Endothelial cell of umbilical vein (primary cell): ENCODE results near the gene MRM1. TPM values are rescaled to one million over a fixed set of nuclear protein-coding genes. Genes with fewer than 3 reads are reported as not detected.
A peak's percentile ranks its signal among the peaks of the same experiment; 100 is the strongest.

Source experiments
- BruUV-seq: library from RNA; stranded (reverse); fragments of 400-500 nt; replicated peaks from 2 replicates; lab custom pipeline; 2021; lab: Mats Ljungman, UMichigan
- CTCF ChIA-PET: fragments of 300-600, 350-600 bp; sonication (Branson Sonifier 250); formaldehyde crosslinking; loops from one replicate; lab custom pipeline; 2021; ENCODE audit warnings: antibody characterized with exemption, inconsistent platforms; lab: Charles Lee
- POLR2A ChIA-PET: fragments of 300-600, 350-600 bp; sonication (Branson Sonifier 250); formaldehyde crosslinking; loops from one replicate; lab custom pipeline; 2021; ENCODE audit warnings: antibody characterized with exemption, inconsistent platforms; lab: Charles Lee
- DNase-seq: peaks from one replicate; pipeline ENCODE4 v3.0.0-alpha.2; 2011; ENCODE audit warnings: low read depth, low spot score
- FAIRE-seq: peaks from 2 replicates; lab custom pipeline; 2011; peaks lifted over from hg19 to GRCh38; lab: Jason Lieb, UNC
- H2AFZ ChIP-seq: 2 replicates; pipeline ENCODE4 v1.6.0; 2012; ENCODE audit warnings: low read depth, low read length, control low read depth, inconsistent platforms
- H3K27ac ChIP-seq: 2 replicates; pipeline ENCODE4 v1.5.1; 2011; ENCODE audit warnings: low read depth, mild to moderate bottlenecking, control low read depth, low read length, moderate library complexity; ENCODE audit not compliant: insufficient read depth
- H3K27me3 ChIP-seq, 2 experiments: 2 replicates each; pipeline versions ENCODE4 v1.6.0 to v1.6.1; 2011; ENCODE audit warnings: low read length in 2 of 2, mixed read lengths in 1 of 2; ENCODE audit not compliant: control insufficient read depth in 2 of 2, insufficient read depth in 2 of 2
- H3K36me3 ChIP-seq, 2 experiments: 2 replicates in 1 of 2; 3 replicates in 1 of 2; pipeline ENCODE4 v1.5.1; 2011; ENCODE audit warnings: low read length in 2 of 2, mild to moderate bottlenecking in 1 of 2, moderate library complexity in 1 of 2; ENCODE audit not compliant: control insufficient read depth in 2 of 2, insufficient read depth in 2 of 2; ENCODE audit errors: extremely low read depth in 1 of 2
- H3K4me1 ChIP-seq: 3 replicates; pipeline ENCODE4 v1.5.1; 2011; ENCODE audit warnings: mild to moderate bottlenecking, low read length; ENCODE audit not compliant: control insufficient read depth, insufficient read depth; ENCODE audit errors: extremely low read depth
- H3K4me2 ChIP-seq: 2 replicates; pipeline ENCODE4 v1.6.1; 2011; ENCODE audit warnings: low read length, control low read depth, mixed read lengths; ENCODE audit not compliant: insufficient read depth
- H3K4me3 ChIP-seq, 3 experiments: fragments of 200-600 bp in 1 of 3; sonication (generic), shearing (Covaris generic) in 1 of 3; replicated peaks in 1 of 3; 2 replicates each; pipeline ENCODE4 v1.5.1; 2011 to 2016; ENCODE audit warnings: control low read depth in 3 of 3, low read length in 3 of 3, mild to moderate bottlenecking in 2 of 3, inconsistent platforms in 1 of 3, low read depth in 1 of 3, moderate library complexity in 1 of 3; ENCODE audit not compliant: insufficient read depth in 1 of 3
- H3K79me2 ChIP-seq: 2 replicates; pipeline ENCODE4 v1.6.0; 2012; ENCODE audit warnings: low read length, inconsistent platforms; ENCODE audit not compliant: control insufficient read depth, insufficient read depth
- H3K9ac ChIP-seq: replicated peaks from 2 replicates; pipeline ENCODE3; 2011; ENCODE audit warnings: low read length, control low read depth; ENCODE audit not compliant: insufficient read depth; ENCODE audit errors: extremely low read depth
- H3K9me1 ChIP-seq: replicated peaks from 3 replicates; pipeline ENCODE4 v1.6.0; 2011; ENCODE audit warnings: mild to moderate bottlenecking, low read length; ENCODE audit not compliant: control insufficient read depth, insufficient read depth; ENCODE audit errors: extremely low read depth
- H3K9me3 ChIP-seq: replicated peaks from 2 replicates; pipeline ENCODE4 v1.5.1; 2012; ENCODE audit warnings: low read length, inconsistent platforms; ENCODE audit not compliant: control insufficient read depth, insufficient read depth
- H4K20me1 ChIP-seq: replicated peaks from 2 replicates; pipeline ENCODE3; 2011; ENCODE audit warnings: mild to moderate bottlenecking, low read length; ENCODE audit not compliant: control insufficient read depth, insufficient read depth; ENCODE audit errors: extremely low read depth
- EZH2 ChIP-seq: IDR thresholded peaks from 2 replicates; pipeline ENCODE4 v1.6.1; 2012; ENCODE audit warnings: borderline replicate concordance, low read depth, mild to moderate bottlenecking, moderate library complexity, low read length, inconsistent platforms; ENCODE audit not compliant: severe bottlenecking
- GATA2 ChIP-seq: IDR thresholded peaks from 2 replicates; pipeline ENCODE4 v1.7.0; 2011; ENCODE audit warnings: low read depth, mild to moderate bottlenecking, moderate library complexity, mixed read lengths, low read length; ENCODE audit not compliant: insufficient read length, insufficient read depth
- JUN ChIP-seq: IDR thresholded peaks from 2 replicates; pipeline ENCODE4 v1.6.1; 2011; ENCODE audit warnings: borderline replicate concordance, low read depth; ENCODE audit not compliant: insufficient read length, insufficient read depth
- MYC ChIP-seq: IDR thresholded peaks from one replicate; pipeline ENCODE4 v1.6.1; 2011; ENCODE audit warnings: mild to moderate bottlenecking, low read depth, low read length
- dilution Hi-C: fragments of 300-500 bp; cut with MboI; formaldehyde crosslinking; loops from one replicate; pipeline ENCODE4 v1.15.0; 2019; ENCODE audit warnings: low sequenced_read_pairs; ENCODE audit not compliant: extremely low pct_ligation_motif_present
- intact Hi-C: fragments of 100-400 bp; cut with micrococcal nuclease; formaldehyde crosslinking; loops from one replicate; pipeline ENCODE4 v1.10.0; 2022
- polyA plus RNA-seq, 4 experiments: library from polyadenylated mRNA; depleted of rRNA in 3 of 4; stranded (reverse) in 3 of 4; unstranded in 1 of 4; fragments of >200 nt; gene quantifications; 2 replicates each; pipeline versions ENCODE4 v1.2.1 to v1.2.3, GENCODE V29; 2011 to 2012; ENCODE audit warnings: missing spikeins in 1 of 4
- total RNA-seq: library from RNA; stranded (reverse); gene quantifications from 2 replicates; pipeline ENCODE4 v1.2.3, GENCODE V29; 2021
- TF ChIP-seq, protein P1 (sequence below): IDR thresholded peaks from 2 replicates; pipeline ENCODE4 v1.6.1; 2011; ENCODE audit not compliant: insufficient read depth, insufficient read length

MRM1 gene
- total and polyA plus RNA-seq, 2 donors (not counting 3 experiments of a cell fraction or from before 2014, with no cell fraction given), result 3.7 to 5.9 TPM

DNA sequence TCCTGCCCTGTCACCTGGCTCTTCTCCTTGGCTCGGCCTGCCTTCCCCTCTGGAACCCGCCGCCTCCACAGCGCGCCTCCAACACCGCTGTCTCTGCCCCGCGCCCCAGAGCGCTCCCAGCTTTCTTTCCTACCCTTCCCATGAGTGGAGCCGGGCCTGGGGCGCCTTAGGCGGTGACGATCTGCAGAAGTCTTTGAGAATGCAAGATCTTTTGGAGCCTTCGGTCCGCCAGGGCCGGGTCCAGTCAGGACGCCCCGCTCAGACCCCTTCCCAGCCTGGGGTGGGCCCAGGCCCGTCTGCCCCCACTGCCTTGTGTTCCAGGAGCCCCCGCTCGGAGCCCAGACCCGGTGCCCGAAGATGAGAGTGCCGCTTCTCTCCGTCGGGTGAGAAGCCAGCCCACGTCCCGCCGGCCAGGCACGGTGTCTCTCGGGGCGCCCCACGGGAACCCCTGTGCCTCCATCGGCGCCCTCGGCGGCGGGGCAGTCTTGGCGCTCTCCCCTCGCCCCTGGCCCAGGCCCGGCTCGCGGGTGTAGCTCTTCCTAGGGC lies 40.0 kb downstream of the MRM1 start:
- dilution Hi-C loops (no loop called here), intact Hi-C loops (no loop called here)
- H3K36me3 ChIP-seq, result no peaks in the 10 kb centered on the region
- H3K9ac ChIP-seq, result no peak overlapping the region
- peaks cover 53 to 57% of the 10 kb centered on the region in 2 experiments for H3K27me3 ChIP-seq
- TF ChIP-seq, protein P1, sequence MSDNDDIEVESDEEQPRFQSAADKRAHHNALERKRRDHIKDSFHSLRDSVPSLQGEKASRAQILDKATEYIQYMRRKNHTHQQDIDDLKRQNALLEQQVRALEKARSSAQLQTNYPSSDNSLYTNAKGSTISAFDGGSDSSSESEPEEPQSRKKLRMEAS, result no peak
- TF ChIP-seq GATA2 (no peak), MYC (no peak)
- no peaks in the 10 kb centered on the region for H3K4me1 ChIP-seq
- POLR2A ChIA-PET, result no interaction called here
- CTCF ChIA-PET, result interaction anchor here (0.9 to 4.0 kb wide), 4 partner anchors 12 to 406 kb away, joined by 3 to 18 read pairs (median 5); no protein-coding TSS in a partner anchor
- H3K9me3 ChIP-seq, result no peaks in the 10 kb centered on the region
- no peak overlapping the region for H3K27ac ChIP-seq
- BruUV-seq, result no TSS peak
- H4K20me1 ChIP-seq, result no peaks in the 10 kb centered on the region
- no peak overlapping the region for H2AFZ ChIP-seq
- FAIRE-seq, result no peak
- H3K4me3 ChIP-seq, result peak overlapping the region in 1 of 3 experiments; percentile 21
- DNase-seq, result no peak
- H3K4me2 ChIP-seq, result no peak overlapping the region
- H3K9me1 ChIP-seq, result no peaks in the 10 kb centered on the region
- no peaks in the 10 kb centered on the region for H3K79me2 ChIP-seq

DNA sequence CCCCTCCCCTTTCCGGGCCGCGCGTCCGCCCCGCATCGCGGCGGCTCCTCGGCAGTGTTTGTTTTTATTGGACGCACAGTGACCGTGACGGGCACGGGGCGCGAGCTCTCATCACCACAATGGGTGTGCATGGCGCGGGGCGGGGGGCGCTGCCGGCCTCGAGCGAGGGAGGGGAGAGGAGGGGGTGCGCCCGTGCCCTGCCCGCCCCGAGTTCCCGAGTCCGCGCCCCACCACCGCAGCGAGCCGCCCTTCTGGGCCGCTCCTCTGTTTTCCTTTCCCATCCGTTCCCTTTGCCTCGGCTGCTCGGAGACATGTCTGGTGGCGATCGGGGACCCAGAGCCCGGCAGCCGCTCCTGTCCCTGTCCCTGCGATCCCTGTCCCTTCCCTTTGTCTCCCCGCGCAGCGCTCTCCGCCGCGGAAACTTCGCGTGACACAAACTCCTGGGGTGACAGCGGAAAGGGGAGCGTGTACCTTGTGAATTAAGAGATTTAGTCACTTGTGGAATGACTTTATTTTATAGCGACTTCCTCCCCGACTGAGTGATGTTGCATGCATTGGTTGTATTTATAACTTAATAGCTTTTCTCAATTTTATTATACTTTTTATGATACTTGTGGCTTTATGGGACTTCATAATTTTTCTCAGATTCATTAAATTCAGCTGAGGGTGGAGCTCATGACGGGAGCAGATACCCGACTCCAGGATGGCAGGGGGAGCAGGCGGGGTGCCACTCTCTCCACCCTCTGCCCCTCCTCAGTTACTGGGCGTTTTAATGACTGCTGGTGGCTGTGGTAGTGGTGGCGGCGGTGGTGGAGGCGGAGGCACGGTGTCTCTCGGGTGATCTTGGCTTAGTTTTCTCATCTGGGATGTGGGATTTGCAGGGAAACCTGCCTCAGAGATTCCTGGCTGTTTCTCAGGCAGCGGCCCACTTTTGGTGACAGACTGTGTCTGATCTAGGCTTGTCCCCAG lies 40.8 kb downstream of the MRM1 start:
- intact Hi-C loops, result no loop called here
- H2AFZ ChIP-seq, result no peak overlapping the region
- H3K36me3 ChIP-seq, result no peaks in the 10 kb centered on the region
- peak overlapping the region in 1 of 3 experiments; percentile 21 for H3K4me3 ChIP-seq
- no peaks in the 10 kb centered on the region for H3K79me2 ChIP-seq
- dilution Hi-C loops, result no loop called here
- TF ChIP-seq JUN (no peak), EZH2 (peak; percentile 96)
- CTCF ChIA-PET, result interaction anchor here (1.0 to 4.0 kb wide), 5 partner anchors 13 to 406 kb away, joined by 3 to 18 read pairs (median 3); no protein-coding TSS in a partner anchor
- DNase-seq (no peak), FAIRE-seq (no peak)
- no peaks in the 10 kb centered on the region for H4K20me1 ChIP-seq
- no peak overlapping the region for H3K9ac ChIP-seq
- H3K27ac ChIP-seq, result no peak overlapping the region
- no TSS peak for BruUV-seq
- POLR2A ChIA-PET, result no interaction called here
- H3K9me1 ChIP-seq, result no peaks in the 10 kb centered on the region
- H3K4me2 ChIP-seq, result peak overlapping the region; percentile 23
- no peaks in the 10 kb centered on the region for H3K9me3 ChIP-seq
- H3K4me1 ChIP-seq, result no peaks in the 10 kb centered on the region
- H3K27me3 ChIP-seq, result peaks cover 54 to 57% of the 10 kb centered on the region in 2 experiments
